Retina (tissue), 1 donor: ENCODE measurements around the gene TEKTIP1.
A peak's percentile ranks its signal among the peaks of the same experiment; 100 is the strongest.

Experiments used
- DNase-seq: peaks from one replicate; pipeline ENCODE4 v3.0.0-alpha.2; 2016

TEKTIP1 gene

DNA sequence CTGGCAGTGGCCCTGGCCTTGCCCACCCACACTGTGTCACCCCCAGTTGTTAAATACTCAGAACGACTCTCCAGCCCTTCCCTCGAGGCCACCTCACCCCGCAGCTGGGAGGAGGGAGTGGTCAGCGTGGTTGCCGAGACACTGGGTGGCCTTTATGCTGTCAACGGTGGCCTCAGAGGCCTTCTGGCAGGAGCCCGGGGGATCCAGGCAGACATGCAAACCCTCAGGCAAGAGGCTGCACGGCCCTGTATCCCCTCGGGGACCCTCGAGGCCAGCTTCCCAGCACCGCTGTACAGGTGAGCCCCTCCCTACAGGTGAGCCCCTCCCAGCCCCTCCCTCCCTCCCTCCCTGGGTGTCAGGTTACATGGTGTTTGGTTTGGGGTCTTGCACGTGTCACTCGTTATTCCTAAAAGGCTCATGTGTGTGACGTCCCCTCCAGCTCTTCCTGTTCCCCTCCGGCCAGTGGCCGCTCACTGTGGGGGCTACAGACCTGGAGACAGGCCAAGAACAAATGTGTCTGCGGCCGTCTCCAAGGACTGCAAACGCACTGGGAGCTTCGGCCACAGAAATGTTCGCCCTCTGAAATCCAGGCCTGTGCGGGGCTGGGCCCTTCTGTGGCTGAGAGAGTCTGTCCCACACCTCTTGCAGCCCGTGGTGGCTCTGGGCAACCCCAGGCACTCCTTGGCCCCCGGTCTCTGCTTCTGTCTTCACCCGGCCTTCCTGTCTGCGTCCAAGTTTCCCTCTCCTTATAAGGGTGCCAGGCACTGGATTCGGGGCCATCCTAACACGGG, at the start of gene TEKTIP1:
TSS of gene TEKTIP1 (plus strand) at position 210 of the 791 bp plus-strand sequence. CDS start at position 214, 4 bp downstream.
- no peak for DNase-seq

DNA sequence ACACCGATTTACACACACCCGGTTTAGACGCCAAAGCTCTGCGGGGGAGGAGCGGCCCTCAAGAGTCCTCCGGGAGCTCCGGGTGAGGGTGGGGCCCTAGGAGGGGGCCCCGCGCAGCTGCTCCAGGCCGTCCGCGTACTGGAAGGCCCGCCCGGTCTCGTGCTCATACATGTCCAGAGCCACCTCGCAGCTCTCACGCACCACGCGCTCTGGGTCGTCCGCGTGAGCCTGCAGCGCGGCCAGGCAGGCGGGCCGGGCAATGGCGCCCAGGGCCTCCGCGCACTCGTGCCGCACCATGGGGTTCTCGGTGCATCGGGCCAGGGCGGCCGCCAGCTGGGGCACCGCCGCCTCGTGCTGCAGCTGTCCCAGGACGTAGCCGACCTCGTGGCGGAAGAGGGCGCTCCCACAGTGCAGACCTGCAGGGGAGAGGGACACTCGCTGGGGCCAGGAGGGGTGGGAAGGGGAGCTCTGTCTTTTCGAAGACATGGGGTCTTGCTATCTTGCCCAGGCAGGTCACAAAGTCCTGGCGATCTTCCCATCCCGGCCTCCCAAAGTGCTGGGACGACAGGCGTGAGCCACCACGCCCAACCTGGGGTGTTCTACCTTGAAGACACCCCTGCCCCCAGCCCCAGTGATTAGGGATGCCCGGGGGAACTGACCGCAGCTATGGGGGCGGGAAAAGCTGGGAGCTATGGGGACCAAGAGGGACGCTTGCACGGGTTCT, 47.4 kb upstream of the TEKTIP1 start:
- DNase-seq: no peak

DNA sequence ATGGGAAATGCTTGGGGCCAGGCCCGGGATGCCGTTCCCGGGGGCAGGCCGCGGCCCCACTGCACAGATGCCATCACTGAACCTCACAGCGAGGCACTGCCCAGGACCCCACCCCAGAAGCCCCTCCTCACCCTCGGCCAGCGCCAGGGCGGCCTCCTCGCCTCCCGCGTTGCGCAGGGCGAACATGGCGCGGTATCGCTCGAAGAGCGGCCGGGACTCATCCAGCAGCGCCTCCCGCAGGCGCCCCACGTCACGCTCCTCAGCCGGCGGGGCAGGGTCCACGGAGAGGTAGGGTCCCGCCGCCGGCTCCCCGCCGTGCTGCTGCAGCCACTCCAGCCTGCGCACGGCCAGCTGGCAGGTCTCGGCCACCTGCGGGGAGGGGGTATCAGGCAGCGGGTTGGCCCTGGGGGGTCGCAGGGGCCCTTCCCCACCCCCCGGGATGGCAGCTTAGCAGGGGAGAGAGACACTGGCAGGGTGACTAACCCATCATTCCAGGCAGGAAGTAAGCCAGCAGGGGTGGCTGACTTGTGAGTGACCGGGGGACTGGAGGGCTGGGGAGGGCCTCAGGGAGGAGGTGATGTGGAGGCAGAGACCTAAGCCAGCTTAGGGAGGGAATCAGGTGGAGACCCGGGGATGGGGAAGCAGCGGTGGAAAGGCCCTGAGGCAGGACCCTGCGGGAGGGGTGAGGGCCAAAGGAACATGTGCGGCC, 46.7 kb upstream of the TEKTIP1 start:
- DNase-seq: no peak

DNA sequence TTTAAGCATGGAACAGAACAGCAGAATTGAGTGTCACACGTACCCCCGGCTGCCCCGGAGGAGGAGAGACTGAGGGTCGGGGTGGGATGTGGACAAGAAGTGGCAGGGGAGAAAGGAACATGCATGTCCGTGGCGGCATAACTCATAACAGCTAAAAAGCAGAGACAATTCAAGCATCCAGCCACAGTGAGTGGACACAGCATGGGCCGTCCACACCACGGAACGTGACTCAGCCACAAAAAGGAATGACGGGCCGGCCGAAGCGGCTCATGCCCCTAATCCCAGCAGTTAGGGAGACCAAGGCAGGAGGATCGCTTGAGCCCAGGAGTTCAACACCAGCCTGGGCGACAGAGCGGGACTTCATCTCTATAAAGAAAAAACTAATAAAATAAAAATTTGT, 46.1 kb upstream of the TEKTIP1 start:
- no peak for DNase-seq

GRCh38 chr19:3493651-3494050, 45.3 kb upstream of the TEKTIP1 start:
- DNase-seq: no peak

- no peak for DNase-seq
Observed at GRCh38 chr19:3494051-3494450, 44.9 kb upstream of the TEKTIP1 start.

- DNase-seq: no peak
Observed at GRCh38 chr19:3494559-3494958, 44.4 kb upstream of the TEKTIP1 start.

- DNase-seq: no peak
Observed at GRCh38 chr19:3496392-3497273, 42.3 kb upstream of the TEKTIP1 start.

DNA sequence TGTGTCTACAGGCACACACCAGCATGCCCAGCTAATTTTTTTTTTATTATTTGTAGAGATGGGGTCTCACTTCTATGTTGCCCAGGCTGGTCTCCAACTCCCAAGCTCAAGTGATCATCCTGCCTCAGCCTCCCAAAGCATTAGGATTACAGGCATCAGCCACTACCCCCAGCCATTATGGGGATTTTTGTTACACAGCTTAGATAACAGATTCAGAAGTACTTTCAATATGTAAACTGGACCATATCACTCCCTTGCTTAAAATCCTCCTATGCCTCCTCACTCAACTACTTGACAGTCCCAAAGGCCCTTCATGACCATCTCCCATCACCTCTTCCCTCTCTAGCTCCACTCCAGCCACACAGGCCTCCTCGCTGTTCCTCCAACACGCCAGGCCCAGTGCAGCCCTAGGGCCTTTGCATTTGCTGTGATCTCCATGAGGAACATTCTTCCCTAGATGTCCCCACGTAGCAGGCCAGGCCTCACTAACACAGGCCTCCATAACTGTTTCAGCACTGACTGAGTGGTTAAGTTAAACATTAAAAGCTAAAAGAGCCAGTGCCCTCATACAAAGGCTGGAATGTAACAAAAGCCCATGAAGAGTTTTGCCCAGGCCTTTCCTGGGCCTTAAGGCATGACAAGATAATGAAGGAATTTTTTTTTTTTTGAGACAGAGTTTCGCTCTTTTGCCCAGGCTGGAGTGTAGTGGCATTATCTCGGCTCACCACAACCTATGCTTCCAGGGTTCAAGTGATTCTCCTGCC, 41.0 kb upstream of the TEKTIP1 start:
- no peak for DNase-seq

GRCh38 chr19:3499738-3500428, 39.1 kb upstream of the TEKTIP1 start:
- no peak for DNase-seq

- DNase-seq: peak; percentile 98
Observed at GRCh38 chr19:3500429-3501101, 38.4 kb upstream of the TEKTIP1 start, which contains the start of gene DOHH. DOHH (minus strand) TSS chr19:3500674; CDS start chr19:3496814, 3,860 bp downstream.

DNA sequence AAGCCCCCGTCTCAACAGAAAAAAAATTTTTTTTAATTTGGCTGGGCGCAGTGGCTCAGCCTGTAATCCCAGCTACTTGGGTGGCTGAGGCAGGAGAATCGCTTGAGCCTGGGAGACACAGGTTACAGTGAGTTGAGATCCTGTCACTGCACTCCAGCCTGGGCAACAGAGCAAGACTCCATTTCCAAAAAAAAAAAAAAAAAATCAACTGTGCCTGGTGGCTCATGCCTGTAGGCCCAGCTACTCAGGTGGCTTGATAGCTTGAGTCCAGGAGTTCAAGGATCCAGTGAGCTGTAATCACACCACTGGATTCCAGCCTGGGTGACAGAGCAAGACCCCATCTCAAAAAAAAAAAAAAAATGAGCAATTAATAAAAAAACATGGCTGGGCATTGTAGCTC, 37.2 kb upstream of the TEKTIP1 start:
- DNase-seq: no peak

- no peak for DNase-seq
Observed at GRCh38 chr19:3503036-3503572, 35.9 kb upstream of the TEKTIP1 start.

GRCh38 chr19:3504735-3505134, 34.2 kb upstream of the TEKTIP1 start:
- no peak for DNase-seq

- peak; percentile 97 for DNase-seq
Observed at GRCh38 chr19:3505598-3506383, 33.2 kb upstream of the TEKTIP1 start, which contains the start of gene FZR1. FZR1 (plus strand) TSS chr19:3506311; CDS start chr19:3522990, 16,679 bp downstream.

GRCh38 chr19:3506384-3507340, 32.3 kb upstream of the TEKTIP1 start:
- no peak for DNase-seq

DNA sequence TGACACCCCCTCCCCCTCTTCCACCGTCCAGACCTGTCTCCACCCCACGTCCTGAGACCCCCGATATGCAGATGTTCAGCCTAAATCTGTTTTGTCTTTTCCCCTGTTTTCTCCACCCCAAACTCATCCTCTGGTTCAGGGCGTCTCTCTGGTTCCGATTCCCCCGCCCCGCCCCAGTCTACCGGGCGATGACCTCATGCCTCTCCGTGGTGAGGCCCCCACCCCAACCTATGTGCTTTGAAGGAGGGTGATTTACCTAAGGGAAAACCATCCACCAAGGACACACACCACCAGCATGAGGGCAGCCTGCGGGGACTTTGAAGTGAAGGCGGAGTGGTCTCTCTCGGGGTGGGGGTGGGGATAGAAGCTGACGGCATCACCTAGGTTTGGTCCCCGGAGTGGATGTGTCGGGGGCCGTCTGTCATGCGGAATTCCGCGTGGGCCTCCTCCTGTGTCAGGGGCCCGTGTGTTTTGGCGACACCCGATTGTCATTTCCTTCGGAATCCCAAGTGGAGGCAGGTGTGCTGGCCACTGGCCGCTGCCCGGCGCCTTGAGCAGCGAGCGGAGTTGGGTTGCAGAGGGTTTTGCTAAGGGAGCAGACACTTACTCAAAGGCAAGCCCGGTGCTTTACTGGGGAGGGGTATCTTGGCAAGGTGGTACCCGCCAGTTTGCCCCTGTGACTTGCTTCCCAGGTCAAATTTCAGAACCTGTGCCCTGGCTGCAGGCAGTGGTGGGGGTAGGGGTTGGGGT, 31.4 kb upstream of the TEKTIP1 start:
- peak; percentile 36 for DNase-seq
